Daoy (cell line): ENCODE data around the gene YIPF3. TPM values are rescaled to one million over a fixed set of nuclear protein-coding genes. Genes with fewer than 3 reads are reported as not detected.
"Not testable (repeated sequence)": the region's sequence is repeated elsewhere in the genome, so short reads cannot be mapped to it uniquely, and the experiment has no call there.

ENCODE experiments used
- DNase-seq: peaks from one replicate; pipeline ENCODE4 v3.0.0-alpha.2; 2015; ENCODE audit warnings: low read depth
- total RNA-seq: library from RNA; depleted of rRNA; stranded (reverse); fragments of >200 nt; shearing (Covaris generic); gene quantifications from 2 replicates; pipeline ENCODE4 v1.2.3, GENCODE V29; 2014

The YIPF3 gene
- total RNA-seq, 1 experiment from 2014 or later = 129 TPM

DNA sequence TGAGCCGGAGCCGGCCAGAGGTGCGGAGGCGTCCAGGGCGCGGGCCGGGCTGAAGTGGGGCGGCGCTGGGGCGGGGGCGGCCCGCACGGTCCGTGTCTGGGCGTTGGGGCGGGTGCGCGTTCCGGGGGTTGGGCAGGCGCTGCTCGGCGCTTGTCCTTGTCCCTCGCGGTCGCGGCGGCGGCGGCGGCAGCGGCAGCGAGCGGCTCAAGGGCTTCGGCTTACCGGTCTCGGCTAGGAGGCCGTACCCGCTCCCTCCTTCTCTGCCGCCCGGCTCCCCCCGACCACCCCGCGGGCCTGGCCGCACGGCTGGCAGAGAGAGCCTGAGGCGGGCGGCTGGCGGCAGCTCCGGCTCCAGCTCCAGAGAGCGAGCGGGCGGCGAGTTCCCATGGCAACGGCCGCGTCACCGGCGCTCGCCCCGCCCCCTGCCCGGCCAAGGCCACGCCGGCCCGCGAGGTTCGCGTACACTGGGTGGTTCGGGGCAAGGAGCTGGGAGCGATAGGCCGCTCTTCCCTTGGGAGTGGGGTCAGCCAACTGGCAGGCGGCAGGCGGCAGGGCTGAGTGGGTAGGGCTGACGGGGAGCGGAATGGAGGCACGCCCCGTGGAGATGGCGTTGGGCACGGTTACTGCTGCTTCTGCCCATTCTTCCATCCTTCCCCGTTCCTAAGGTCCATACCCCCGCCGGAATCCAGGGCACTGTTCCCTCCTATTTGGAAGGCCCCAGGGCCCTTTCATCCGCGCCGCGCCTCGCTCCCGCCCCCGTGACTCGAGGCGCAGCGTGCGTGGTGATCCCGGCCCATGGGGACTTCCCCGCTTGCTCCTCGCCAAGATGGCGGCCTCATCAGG lies 6.5 kb downstream of the YIPF3 start, which contains the start of gene LRRC73:
LRRC73 (minus strand) TSS at position 363 of the 843 bp plus-strand sequence. CDS start 561 bp downstream, outside the sequence.
- peak; percentile 92 for DNase-seq

DNA sequence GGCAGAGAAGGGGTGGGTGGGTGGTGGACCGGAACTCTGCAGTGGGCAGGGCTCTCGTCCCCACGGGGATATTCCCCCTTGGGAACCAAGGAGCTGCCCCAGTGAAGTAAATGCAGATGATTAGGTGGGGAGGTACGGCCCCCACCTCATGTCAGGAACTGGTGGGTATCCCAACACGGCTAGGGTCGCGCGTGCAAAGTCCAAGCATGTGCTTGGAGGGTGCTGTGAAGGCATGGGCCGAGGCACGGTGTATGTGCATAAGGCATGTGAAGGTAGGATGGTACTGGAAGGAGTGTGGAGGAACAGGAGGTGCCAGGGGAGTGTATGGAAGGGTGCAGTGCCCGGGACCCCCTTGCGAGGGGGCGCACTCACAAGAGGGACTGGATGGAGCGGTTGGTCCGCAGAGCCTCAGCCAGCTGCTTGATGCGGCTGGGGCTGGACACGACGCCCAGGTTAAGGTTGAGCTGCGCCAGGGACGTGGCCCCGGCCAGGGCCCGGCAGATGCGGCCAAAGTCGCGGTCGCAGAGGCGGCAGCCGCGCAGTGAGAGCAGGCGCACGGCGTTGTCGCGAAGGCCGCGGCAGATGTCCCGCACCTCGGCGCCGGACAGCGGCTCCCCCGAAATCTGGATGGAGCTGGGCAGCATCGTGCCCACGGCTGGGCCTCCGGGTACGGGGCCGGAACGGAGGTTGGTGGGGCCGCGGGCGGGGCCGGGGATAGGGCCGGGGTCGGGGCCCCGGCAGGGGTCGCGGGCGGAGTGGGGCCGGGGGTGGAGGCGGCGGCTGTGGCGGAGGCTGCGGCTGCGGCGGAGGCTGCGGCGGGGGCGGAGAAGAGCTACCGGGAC lies 7.4 kb downstream of the YIPF3 start:
- no peak for DNase-seq

DNA sequence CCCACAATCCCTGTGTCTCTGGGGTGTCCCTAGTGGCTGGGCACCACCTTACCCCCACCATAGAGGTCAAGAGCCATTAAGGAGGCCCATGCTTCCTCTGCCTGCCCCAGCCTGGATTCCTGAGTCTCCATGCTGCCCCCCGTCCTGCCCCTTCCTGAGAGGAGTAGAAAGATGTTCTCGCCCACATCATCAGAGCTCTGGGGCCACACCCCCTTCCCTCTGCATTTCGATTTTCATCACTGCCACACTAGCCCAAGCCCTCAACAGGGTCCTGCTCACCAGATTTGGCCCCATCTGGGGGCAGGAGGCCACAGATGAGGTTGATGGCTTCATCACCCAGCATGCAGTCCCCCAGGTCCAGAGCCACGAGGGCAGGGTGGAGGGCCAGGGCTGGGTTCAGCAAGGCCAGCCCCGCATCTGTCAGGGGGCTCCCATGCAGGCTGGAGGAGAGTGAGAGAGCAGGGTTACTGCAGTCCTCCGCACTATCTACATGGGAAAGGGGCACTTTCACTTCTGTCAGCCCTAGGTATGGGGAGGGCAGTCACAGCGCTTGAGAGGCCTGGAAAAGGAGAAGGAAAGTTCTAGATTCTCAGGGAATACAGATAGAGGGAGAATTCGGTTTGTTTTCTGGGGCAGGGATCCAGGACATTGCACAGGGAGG lies 8.1 kb downstream of the YIPF3 start:
- DNase-seq = no peak

DNA sequence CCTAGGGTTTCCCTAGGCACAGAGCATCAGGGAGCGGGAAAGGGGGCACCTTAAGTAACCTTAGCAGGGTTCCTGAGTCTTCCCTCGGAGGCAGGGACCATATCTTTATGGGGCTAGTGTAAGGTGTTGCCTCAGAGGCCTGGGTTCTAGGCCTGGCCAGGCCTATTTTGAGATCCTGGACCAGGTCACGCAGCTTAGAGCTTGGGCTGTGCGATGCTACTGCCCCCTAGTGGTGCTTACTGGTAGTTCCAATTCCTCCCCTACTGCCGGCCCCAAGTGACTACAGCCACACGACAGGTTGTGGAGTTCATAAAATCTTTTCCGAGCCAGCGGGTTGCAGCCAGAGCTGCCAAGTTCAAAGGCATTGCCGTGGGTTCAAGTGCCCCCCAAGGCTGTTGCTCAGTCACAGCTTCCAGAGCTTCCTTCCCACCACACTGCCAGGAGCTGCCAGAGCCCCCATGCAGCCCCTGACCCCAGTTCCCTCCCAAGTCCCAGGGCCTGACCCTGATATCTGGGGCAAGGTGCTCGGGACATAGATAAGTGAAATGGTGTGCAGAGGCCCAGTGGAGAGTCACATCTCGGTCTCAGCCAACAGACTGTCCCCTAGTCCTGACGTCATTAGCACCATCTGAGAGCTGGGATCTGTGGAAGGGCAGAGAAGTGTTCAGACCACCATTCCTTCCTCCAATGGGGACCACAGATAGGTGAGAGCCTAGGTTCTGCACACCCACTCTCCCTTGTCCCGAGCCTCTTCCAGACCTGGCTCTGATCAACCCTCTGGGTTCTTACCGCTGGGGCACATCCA lies 9.9 kb downstream of the YIPF3 start:
- DNase-seq = peak; percentile 85

DNA sequence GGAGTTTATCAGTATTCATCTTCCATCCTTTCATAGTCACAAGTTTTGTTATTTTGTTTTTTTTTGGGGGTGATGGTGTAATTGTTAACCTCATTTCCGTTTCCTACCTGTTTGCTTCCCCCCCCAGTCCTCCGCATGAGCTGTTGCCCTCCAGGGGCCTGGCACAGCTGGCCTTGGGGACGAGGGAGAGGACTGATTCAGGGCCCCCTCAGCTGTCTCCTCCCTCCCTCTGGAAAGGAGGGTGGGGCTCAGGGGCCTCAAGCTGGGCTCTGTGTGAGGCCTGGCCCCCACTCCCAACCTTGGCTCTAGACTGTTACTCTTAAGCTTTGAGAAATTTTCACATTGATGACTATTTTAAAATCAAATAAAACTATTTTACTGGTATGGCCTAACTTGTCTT lies 10.6 kb downstream of the YIPF3 start:
- no peak for DNase-seq

DNA sequence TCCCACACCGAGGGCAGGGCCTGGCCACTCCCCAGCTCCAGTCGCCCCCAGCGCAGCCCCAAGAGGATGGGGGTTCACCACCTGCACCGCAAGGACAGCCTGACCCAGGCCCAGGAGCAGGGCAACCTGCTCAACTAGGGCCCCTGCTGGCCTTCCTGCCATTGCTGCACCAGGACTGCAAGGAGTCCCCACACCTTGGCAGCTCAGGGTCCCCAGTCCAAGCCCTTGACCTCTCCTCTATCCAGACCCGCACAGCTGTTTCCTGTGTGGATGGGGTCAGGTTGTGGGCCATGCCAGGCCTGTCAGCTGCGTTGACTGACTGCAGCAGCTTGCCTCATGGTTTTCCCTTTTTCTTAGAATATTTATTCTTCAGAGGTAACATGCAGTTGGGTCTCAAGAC lies 11.0 kb downstream of the YIPF3 start:
- DNase-seq = no peak

DNA sequence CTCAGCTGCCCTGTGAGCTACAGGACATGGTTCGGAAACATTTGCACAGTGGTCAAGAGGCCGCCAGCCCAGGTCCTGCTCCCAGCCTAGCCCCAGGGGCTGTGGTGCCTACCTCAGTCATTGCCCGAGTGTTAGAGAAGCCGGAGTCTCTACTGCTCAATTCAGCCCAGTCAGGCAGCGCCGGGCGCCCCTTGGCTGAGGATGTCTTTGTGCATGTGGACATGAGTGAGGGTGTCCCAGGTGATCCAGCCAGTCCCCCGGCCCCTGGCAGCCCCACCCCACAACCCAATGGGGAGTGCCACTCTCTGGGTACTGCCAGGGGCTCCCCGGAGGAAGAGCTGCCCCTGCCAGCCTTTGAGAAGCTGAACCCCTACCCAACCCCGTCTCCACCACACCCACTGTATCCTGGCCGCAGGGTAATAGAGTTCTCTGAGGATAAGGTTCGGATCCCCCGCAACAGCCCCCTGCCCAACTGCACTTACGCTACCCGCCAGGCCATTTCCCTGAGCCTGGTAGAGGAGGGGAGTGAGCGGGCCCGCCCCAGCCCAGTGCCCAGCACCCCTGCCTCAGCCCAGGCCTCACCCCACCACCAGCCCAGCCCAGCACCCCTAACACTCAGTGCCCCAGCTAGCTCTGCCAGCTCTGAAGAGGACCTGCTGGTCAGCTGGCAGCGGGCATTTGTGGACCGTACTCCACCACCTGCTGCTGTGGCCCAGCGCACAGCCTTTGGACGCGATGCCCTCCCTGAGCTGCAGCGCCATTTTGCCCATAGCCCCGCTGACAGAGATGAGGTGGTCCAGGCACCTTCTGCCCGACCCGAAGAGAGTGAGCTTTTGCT lies 11.8 kb downstream of the YIPF3 start:
- no peak for DNase-seq

DNA sequence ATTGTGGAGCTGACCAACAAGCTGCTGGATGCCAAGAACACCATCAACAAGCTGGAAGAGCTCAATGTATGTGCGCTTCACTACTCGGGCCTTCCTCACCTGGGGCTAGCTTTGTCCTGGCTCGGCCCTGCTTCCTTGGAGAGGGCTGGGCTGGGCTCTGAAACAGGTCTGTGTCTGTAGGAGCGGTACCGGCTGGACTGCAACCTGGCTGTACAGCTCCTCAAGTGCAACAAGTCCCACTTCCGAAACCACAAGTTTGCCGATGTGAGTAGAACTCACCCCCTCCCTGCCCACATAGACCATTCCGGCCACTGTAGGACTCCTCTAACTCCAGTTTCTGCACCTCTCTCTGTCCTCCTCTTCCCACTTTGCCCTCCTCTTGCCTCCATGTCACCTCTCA lies 13.3 kb downstream of the YIPF3 start:
- DNase-seq = no peak

DNA sequence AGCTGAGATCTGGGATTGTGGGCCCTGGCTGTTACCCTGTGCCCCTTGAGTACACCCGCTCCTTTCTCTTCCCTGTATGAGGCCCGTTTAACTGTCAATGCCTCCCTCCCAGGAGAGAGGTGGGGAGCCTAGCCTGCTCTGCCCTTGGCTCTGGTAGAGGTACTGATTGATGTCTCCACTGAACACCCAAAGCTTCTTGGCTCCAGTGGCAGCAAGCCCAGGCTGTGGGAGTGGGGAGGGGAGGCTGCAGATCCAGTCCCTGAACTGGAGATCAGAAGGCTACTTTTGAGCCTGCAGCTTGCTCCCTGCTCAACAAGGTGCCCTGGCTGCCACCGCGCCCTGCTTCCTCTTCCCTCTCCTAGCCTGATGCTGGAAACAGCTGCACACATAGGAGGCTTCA lies 14.1 kb downstream of the YIPF3 start:
- DNase-seq = no peak

DNA sequence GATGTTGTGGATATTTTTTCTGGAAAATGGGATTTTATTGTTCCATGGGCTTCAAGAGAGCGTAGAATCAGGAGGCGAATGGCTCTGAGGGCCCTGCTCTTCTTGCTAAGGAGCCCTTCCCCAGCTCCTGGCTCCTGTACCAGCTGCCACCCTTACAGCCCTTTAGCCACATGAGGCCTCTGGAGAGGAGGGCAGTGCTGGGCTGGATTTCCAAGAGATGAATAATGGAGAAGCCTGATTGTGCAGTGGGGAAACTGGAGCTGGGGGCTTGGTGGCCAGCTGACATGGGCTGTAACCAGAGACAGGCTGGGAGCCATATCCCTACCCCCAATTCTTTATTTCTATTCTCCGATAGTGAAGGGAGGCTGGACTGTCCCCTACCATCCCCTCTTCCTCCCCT lies 15.8 kb downstream of the YIPF3 start:
- no peak for DNase-seq

DNA sequence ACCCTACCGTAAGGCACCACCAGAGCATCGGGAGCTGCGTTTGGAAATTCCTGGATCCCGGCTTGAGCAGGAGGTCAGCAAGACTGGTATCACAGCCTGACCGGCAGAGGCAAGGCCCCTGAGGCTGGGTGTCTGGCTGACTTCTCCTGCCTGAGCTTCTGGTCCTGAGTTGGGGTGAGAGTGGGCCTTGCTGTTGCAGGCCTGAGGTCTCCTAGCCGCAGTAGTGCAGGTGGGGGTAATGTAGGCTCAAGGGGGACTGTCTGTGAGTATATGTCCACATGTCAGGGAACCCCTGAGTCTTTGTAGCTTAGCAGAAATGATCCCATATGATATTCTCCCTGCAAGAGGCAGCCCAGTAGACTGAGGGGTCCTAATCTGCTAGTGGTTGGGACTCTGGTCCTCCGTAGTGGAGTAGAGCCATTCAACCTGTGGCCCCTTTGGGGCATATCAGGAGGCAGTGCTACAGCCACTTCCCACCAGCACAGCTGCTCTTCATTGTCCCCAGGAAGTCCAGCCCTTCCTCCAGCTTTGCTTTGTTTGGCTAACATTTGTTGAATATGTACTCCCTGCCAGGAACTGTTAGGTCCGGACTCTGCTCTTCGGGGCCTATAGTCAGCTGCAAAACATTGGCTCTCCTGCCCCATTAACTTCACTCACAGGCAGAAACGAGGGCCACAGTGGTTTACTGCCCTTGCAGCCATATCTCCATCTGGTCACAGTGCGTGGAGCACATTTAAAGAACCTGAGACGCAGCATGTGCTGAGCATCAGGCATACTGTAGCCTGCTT lies 17.5 kb downstream of the YIPF3 start:
- no peak for DNase-seq

DNA sequence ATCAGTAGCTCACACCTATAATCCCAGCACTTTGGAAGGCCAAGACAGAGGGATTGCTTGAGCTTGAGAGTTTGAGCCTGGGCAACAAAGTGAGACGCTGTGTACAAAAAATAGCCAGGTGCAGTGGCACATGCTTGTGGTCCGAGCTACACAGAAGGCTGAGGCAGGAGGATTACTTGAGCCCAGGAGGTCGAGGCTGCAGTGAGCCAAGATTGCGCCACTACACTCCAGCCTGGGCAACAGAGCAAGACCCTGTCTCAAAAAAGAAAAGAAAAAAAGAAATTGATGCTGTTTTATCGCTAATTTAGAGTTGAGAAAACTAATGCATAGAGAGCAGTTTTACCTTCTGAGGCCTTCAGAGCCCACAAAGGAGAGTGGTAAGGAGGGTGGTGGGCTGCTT lies 18.4 kb downstream of the YIPF3 start:
- DNase-seq = not testable (repeated sequence)

DNA sequence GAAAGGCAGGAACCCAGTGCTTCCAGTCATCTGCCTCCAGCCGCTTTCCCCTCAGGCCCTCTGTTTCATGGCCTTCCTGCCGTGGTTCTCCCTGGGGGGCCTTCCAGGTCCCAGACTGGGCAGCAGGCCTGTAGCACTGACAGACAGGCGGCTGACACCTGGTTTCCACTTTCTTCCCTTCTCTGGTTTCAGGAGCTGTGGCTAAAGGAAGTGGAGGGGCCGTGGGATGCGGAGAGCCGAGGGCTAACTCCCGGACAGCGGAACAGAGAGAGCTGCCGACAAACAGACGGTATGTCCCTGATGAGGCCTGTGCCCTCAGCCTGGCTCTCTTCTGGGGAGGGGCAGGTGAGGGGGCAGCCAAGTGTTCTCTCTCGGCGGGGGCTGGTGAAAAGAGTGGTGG lies 19.0 kb downstream of the YIPF3 start:
- no peak for DNase-seq

DNA sequence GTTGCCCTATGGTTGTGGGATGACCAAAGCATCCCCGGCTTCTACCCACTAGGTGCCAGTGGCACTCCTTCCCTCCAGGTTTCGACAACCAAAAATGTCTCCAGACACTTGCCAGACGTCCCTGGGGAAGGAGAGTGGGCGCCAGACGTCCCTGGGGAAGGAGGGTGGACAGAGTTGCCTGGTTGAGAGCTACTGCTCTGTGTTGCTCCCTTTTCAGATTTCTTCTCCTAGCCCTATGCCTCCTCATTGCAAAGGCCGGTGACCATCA lies 19.7 kb downstream of the YIPF3 start:
- no peak for DNase-seq

DNA sequence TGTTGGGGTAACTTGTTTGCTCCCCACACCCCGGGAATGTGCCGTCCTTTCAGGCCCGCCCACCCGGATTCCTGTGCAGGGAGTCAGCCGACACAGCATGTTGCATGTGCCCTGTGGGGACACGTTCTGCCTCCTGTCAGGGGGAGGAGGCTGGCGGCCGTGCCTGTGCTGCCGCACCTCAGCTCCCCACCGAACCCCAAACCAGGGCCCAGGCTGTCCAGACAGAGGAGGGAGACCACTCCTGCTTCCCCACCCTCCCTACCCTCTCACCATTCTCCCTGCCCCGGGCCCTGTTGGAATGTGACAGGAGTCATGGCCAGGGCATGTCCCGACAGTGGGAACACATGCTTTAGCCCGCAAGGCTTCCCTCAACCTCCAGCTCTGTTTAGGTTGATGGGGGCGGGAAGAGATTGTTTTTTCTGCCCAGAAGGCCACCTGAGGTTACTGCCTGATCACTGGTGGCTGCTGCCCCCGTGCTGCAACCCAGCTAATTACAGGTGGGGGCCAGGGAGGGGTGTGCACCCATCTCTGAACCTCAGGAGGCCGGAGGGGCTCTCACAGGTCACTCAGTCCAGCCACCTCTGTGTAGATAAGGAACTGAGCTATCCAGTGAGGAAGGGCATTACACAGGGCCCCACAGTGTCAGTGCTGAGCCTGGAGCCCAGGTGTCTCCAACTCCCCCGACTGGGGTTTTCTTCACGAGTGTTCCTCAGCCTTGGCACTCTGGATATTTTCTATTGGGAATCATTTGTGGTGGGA lies 20.2 kb downstream of the YIPF3 start:
- peak; percentile 72 for DNase-seq

DNA sequence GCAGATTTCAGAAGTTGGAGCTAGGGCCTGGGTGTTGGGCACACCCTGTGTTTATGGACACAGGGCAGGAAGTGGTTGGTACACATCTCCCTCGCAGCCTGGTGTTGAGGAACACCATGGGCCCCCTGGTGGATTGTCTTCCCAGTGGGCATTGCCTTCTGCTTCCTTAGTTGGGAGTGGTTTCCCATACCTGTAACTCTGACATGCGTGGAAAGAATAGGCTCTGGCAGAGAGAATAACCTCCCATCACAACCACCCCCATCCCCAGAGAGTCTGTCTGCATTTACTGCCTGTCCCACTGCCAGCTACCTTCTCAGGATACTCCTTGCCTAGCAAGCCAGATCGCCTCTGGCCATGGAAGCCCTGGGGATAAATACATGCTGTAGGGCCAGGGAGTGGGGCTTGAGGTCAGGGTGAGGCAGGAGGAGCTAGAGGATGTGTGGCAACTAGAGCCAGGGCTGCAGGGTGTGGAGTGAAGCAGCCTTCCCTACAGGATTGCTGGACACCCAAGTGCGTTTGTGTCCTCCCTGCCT lies 21.3 kb downstream of the YIPF3 start:
- no peak for DNase-seq

DNA sequence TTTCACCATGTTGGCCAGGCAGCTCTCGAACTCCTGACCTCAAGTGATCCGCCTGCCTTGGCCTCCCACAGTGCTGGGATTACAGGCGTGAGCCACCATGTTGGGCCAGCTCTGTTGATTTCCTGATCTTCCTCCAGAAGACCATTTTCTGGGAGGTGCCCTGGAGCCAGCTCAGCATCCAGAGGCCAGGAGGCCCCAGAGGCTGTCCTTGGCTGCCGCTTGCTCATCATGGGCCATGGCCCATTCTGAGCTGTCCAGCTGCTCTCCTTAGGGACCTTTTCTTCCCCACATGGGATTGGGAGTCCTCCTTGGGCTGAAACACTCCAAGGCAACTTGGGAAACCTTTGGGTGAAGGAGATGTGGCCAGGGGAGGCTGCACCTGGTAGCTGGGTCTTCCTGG lies 22.0 kb downstream of the YIPF3 start:
- no peak for DNase-seq

DNA sequence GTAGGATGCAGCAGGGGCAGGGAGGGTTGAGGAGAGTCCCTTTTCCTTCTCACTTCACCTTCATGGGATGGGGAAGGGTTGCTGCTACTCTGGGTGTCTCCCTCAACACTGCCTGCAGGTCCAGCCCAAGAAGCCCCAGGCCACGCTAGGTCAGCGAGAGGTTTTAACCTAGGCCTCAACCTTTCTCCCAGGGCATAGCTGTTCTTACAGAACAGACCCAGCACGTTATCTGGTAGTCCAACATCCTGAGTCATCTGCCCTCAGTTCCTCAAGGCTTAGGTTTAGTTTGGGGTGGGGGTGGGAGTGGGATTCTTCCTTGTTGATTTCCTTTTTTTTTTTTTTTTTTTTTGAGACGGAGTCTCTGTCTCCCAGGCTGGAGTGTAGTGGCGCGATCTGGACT lies 22.4 kb downstream of the YIPF3 start:
- DNase-seq = no peak

DNA sequence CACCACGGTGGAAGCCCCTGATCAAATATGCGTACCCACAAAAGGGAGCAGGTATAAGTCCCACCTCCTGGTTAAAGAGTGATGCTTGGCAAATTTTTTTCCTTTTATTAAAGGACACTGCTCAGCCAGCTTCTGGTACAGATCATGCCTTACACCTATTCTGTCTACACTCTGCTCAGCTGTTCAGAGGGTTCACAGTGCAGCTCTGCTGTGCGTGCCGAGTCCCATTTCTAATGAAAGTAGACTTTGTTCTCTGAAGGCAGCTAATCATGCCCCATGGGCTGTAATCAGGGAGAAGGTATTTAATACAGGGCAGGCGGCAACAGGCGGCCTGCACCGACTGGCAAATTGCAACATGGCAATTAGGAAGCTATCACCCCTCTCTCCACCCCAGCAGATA lies 22.9 kb downstream of the YIPF3 start:
- DNase-seq = no peak
